CD4-positive, alpha-beta memory T cell (primary cell): Measurements from ENCODE around the gene TDG. TPM values are rescaled to one million over a fixed set of nuclear protein-coding genes. Genes with fewer than 3 reads are reported as not detected.

Source experiments
- CTCF ChIA-PET: fragments of 350-600 bp; sonication (Branson Sonifier 250); formaldehyde crosslinking; loops from one replicate; lab custom pipeline; 2021; ENCODE audit warnings: inconsistent platforms; ENCODE audit not compliant: partially characterized antibody; lab: Charles Lee
- POLR2A ChIA-PET: fragments of 350-600 bp; sonication (Branson Sonifier 250); formaldehyde crosslinking; loops from one replicate; lab custom pipeline; 2021; ENCODE audit not compliant: partially characterized antibody; lab: Charles Lee
- DNase-seq, 5 donors: peaks; one replicate each; pipeline versions ENCODE4 v3.0.0 to v3.0.0-alpha.2; 2020 to 2022; ENCODE audit warnings: mixed read lengths in 1 of 5
- H3K27ac ChIP-seq: one replicate; pipeline ENCODE4 v1.7.0; 2013; ENCODE audit warnings: low read depth, low read length
- H3K27me3 ChIP-seq: 2 replicates; pipeline ENCODE4 v1.7.0; 2013; ENCODE audit warnings: mild to moderate bottlenecking, low read length, moderate library complexity; ENCODE audit not compliant: insufficient read depth
- H3K36me3 ChIP-seq: 2 replicates; pipeline ENCODE4 v1.7.0; 2013; ENCODE audit warnings: mild to moderate bottlenecking, low read length, moderate library complexity; ENCODE audit not compliant: insufficient read depth
- H3K4me1 ChIP-seq: 2 replicates; pipeline ENCODE4 v1.7.0; 2013; ENCODE audit warnings: mild to moderate bottlenecking, low read length, moderate library complexity; ENCODE audit not compliant: insufficient read depth
- H3K4me3 ChIP-seq, 2 donors: one replicate each; pipeline ENCODE4 v1.7.0; 2013; ENCODE audit warnings: low read length in 2 of 2, mild to moderate bottlenecking in 1 of 2
- H3K9me3 ChIP-seq, 2 donors: one replicate each; pipeline ENCODE4 v1.7.0; 2013; ENCODE audit warnings: low read length in 2 of 2, control low read depth in 1 of 2; ENCODE audit not compliant: control insufficient read depth in 1 of 2
- H3K27ac Mint-ChIP-seq, 7 donors: one replicate each; pipeline ENCODE4 v1.8.0; 2020 to 2021; ENCODE audit warnings: mixed read lengths in 7 of 7, mild to moderate bottlenecking in 6 of 7, inconsistent platforms in 3 of 7, moderate library complexity in 3 of 7
- H3K27me3 Mint-ChIP-seq, 2 donors: one replicate each; pipeline ENCODE4 v1.8.0; 2020 to 2021; ENCODE audit warnings: mixed read lengths in 2 of 2
- H3K36me3 Mint-ChIP-seq, 2 donors: one replicate each; pipeline ENCODE4 v1.8.0; 2020 to 2021; ENCODE audit warnings: mixed read lengths in 2 of 2, inconsistent platforms in 1 of 2, mild to moderate bottlenecking in 1 of 2
- H3K4me1 Mint-ChIP-seq, 4 donors: one replicate each; pipeline ENCODE4 v1.8.0; 2020 to 2021; ENCODE audit warnings: mixed read lengths in 4 of 4, mild to moderate bottlenecking in 1 of 4
- H3K4me3 Mint-ChIP-seq, 8 donors: one replicate each; pipeline ENCODE4 v1.8.0; 2020 to 2021; ENCODE audit warnings: mixed read lengths in 8 of 8, mild to moderate bottlenecking in 7 of 8, moderate library complexity in 6 of 8, inconsistent platforms in 3 of 8
- H3K9me3 Mint-ChIP-seq, 8 donors: one replicate each; pipeline ENCODE4 v1.8.0; 2020 to 2021; ENCODE audit warnings: mixed read lengths in 8 of 8, mild to moderate bottlenecking in 5 of 8, inconsistent platforms in 3 of 8, moderate library complexity in 1 of 8
- intact Hi-C: fragments of 100-400 bp; cut with micrococcal nuclease; formaldehyde crosslinking; loops from one replicate; pipeline ENCODE4 v1.15.1; 2023
- polyA plus RNA-seq, 2 donors: library from polyadenylated mRNA; unstranded; fragments of 300-500 nt; fragmentation: Illumina TruSeq; gene quantifications; one replicate each; pipeline ENCODE4 v1.2.3, GENCODE V29; 2021
- total RNA-seq, 2 experiments: library from RNA; stranded (reverse); gene quantifications; one replicate each; pipeline ENCODE4 v1.2.3, GENCODE V29; 2021

The TDG gene
- total and polyA plus RNA-seq, 4 experiments from 2014 or later: 12.9 to 38.3 (median 27.2) TPM

- intact Hi-C loops: no loop called here
- no peaks in the 10 kb centered on the region for H3K36me3 ChIP-seq
- H3K27ac Mint-ChIP-seq: no peak overlapping the region
- ChIA-PET CTCF (interaction anchor here (1.3 kb wide), 1 partner anchor 20 kb away, joined by 4 read pairs; no protein-coding TSS in a partner anchor), POLR2A (no interaction called here)
- no peaks in the 10 kb centered on the region for H3K4me1 ChIP-seq
- H3K9me3 ChIP-seq: no peaks in the 10 kb centered on the region
- no peaks in the 10 kb centered on the region for H3K27me3 ChIP-seq
- H3K27ac ChIP-seq: no peak overlapping the region
- H3K9me3 Mint-ChIP-seq: no peaks in the 10 kb centered on the region
- H3K4me3 Mint-ChIP-seq: no peak overlapping the region
- H3K4me1 Mint-ChIP-seq: no peaks in the 10 kb centered on the region
- H3K4me3 ChIP-seq: no peak overlapping the region
- no peak for DNase-seq
- H3K36me3 Mint-ChIP-seq: no peaks in the 10 kb centered on the region
- peaks cover 14 to 17% of the 10 kb centered on the region in 2 donors for H3K27me3 Mint-ChIP-seq
Observed at GRCh38 chr12:103997286-103997900, 31.7 kb downstream of the TDG start.

GRCh38 chr12:103998976-103999375, 33.3 kb downstream of the TDG start:
- POLR2A ChIA-PET: no interaction called here
- H3K27me3 Mint-ChIP-seq: peaks cover 23 to 24% of the 10 kb centered on the region in 2 donors
- intact Hi-C loops: no loop called here
- Histone ChIP-seq H3K9me3 (no peaks in the 10 kb centered on the region), H3K27me3 (no peaks in the 10 kb centered on the region), H3K4me3 (no peak overlapping the region), H3K36me3 (no peaks in the 10 kb centered on the region), H3K4me1 (no peaks in the 10 kb centered on the region), H3K27ac (no peak overlapping the region)
- no peak for DNase-seq
- CTCF ChIA-PET: interaction anchor here (1.4 kb wide), 1 partner anchor 110 kb away, joined by 3 read pairs; no protein-coding TSS in a partner anchor
- H3K27ac Mint-ChIP-seq: no peak overlapping the region
- no peak overlapping the region for H3K4me3 Mint-ChIP-seq
- no peaks in the 10 kb centered on the region for H3K36me3 Mint-ChIP-seq
- H3K9me3 Mint-ChIP-seq: no peaks in the 10 kb centered on the region
- no peaks in the 10 kb centered on the region for H3K4me1 Mint-ChIP-seq

DNA sequence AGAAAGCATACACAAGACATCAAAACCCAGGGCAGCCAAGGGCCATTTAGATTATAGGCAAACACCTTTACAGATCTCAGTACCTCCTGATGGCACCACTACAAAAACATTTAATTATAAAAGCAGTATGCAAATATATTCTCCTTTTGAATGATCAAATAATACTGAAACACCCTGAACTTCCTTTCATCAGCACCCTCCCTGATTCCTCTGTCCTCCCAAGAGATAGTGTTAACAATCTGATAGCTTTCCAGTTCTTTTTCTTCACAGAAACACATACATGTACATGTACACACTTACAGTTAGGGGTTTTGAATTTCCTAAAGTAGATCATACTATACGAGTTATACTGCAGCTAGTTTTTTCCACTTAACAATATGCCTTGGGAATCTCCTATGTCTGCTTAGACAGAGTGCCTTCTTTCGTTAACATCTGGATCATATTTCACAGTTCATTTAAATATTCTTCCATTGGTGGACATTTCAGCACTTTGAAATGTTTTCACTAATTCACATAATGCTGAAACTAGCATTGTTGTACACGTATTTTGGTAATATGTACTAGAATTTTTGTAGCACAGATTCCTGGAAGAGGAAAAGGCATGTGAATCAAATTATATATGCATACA, 35.2 kb downstream of the TDG start:
- DNase-seq: no peak
- Histone ChIP-seq H3K27ac (no peak overlapping the region), H3K4me3 (no peak overlapping the region), H3K27me3 (no peaks in the 10 kb centered on the region), H3K36me3 (no peaks in the 10 kb centered on the region), H3K4me1 (no peaks in the 10 kb centered on the region), H3K9me3 (no peaks in the 10 kb centered on the region)
- H3K9me3 Mint-ChIP-seq: peaks cover 0 to 2% (median 0%) of the 10 kb centered on the region in 8 donors
- no peaks in the 10 kb centered on the region for H3K36me3 Mint-ChIP-seq
- POLR2A ChIA-PET: no interaction called here
- H3K4me3 Mint-ChIP-seq: no peak overlapping the region
- peaks cover 27 to 31% of the 10 kb centered on the region in 2 donors for H3K27me3 Mint-ChIP-seq
- intact Hi-C loops: no loop called here
- CTCF ChIA-PET: no interaction called here
- no peak overlapping the region for H3K27ac Mint-ChIP-seq
- H3K4me1 Mint-ChIP-seq: no peaks in the 10 kb centered on the region

- Histone ChIP-seq H3K4me1 (no peaks in the 10 kb centered on the region), H3K27ac (no peak overlapping the region), H3K4me3 (no peak overlapping the region), H3K36me3 (no peaks in the 10 kb centered on the region), H3K9me3 (no peaks in the 10 kb centered on the region), H3K27me3 (no peaks in the 10 kb centered on the region)
- Mint-ChIP-seq H3K27me3 (peaks cover 28 to 35% of the 10 kb centered on the region in 2 donors), H3K36me3 (no peaks in the 10 kb centered on the region), H3K27ac (no peak overlapping the region), H3K9me3 (peaks cover 0 to 4% (median 0%) of the 10 kb centered on the region in 8 donors), H3K4me1 (no peaks in the 10 kb centered on the region), H3K4me3 (no peak overlapping the region)
- ChIA-PET POLR2A (no interaction called here), CTCF (no interaction called here)
- DNase-seq: no peak
- intact Hi-C loops: no loop called here
Observed at GRCh38 chr12:104002686-104003085, 37.0 kb downstream of the TDG start.

GRCh38 chr12:104003596-104003995, 37.9 kb downstream of the TDG start:
- no peaks in the 10 kb centered on the region for H3K27me3 ChIP-seq
- Mint-ChIP-seq H3K27me3 (peaks cover 31 to 39% of the 10 kb centered on the region in 2 donors), H3K4me1 (no peaks in the 10 kb centered on the region), H3K36me3 (no peaks in the 10 kb centered on the region), H3K27ac (no peak overlapping the region), H3K9me3 (peaks cover 0 to 9% (median 5%) of the 10 kb centered on the region in 8 donors), H3K4me3 (no peak overlapping the region)
- H3K9me3 ChIP-seq: no peaks in the 10 kb centered on the region
- H3K27ac ChIP-seq: no peak overlapping the region
- no peak for DNase-seq
- no peaks in the 10 kb centered on the region for H3K4me1 ChIP-seq
- ChIA-PET POLR2A (no interaction called here), CTCF (no interaction called here)
- intact Hi-C loops: no loop called here
- H3K4me3 ChIP-seq: no peak overlapping the region
- no peaks in the 10 kb centered on the region for H3K36me3 ChIP-seq

DNA sequence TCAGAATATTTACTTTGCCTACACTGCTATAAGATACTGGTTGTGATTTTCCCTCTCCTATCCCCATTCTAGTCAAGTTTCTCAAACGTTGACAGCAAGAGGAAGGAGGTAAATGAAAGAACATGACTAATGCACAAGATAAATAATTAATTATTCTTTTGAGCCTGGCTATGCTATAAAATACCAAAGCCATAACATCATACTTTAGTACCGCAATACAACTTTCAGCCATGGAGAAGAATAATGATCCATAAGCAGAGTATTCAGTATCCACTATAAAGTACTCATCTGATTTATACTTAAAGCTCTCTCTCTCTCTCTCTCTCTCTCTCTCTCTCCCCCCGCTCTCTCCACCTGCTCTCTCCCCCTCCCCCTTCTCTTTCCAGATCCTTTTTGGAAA, 41.3 kb downstream of the TDG start:
- intact Hi-C loops: no loop called here
- Histone ChIP-seq H3K27ac (no peak overlapping the region), H3K4me1 (no peaks in the 10 kb centered on the region), H3K27me3 (no peaks in the 10 kb centered on the region), H3K4me3 (no peak overlapping the region), H3K36me3 (no peaks in the 10 kb centered on the region), H3K9me3 (no peaks in the 10 kb centered on the region)
- DNase-seq: no peak
- Mint-ChIP-seq H3K27me3 (peaks cover 28 to 33% of the 10 kb centered on the region in 2 donors), H3K9me3 (peaks cover 0 to 9% (median 5%) of the 10 kb centered on the region in 8 donors), H3K27ac (no peak overlapping the region), H3K4me3 (no peak overlapping the region), H3K4me1 (no peaks in the 10 kb centered on the region), H3K36me3 (no peaks in the 10 kb centered on the region)
- POLR2A ChIA-PET: no interaction called here
- CTCF ChIA-PET: no interaction called here

DNA sequence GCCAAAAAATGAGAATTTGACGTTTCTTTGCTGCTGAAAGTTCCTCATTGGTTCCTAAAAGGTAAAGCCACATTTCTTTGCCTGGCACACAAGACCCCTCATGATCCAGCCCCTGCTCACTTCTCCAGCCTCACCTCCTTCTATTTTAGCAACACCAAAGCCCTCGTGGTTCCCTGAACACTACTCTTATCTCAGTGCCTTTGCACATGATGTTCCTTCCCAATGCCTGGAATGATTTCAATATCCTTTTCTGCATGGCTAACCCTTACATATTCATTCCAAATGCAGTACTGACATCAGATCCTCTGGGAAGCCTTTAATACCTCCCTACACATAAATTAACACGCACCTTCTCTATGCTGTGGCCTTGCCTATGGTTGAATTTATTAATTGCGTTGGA, 44.4 kb downstream of the TDG start:
- Histone ChIP-seq H3K9me3 (no peaks in the 10 kb centered on the region), H3K27ac (no peak overlapping the region), H3K36me3 (no peaks in the 10 kb centered on the region), H3K4me1 (no peaks in the 10 kb centered on the region), H3K27me3 (no peaks in the 10 kb centered on the region), H3K4me3 (no peak overlapping the region)
- CTCF ChIA-PET: no interaction called here
- no peaks in the 10 kb centered on the region for H3K36me3 Mint-ChIP-seq
- intact Hi-C loops: no loop called here
- DNase-seq: no peak
- peak overlapping the region in 1 of 7 donors; percentile 10 for H3K27ac Mint-ChIP-seq
- POLR2A ChIA-PET: no interaction called here
- peaks cover 17 to 18% of the 10 kb centered on the region in 2 donors for H3K27me3 Mint-ChIP-seq
- no peak overlapping the region for H3K4me3 Mint-ChIP-seq
- peaks cover 0 to 9% (median 5%) of the 10 kb centered on the region in 8 donors for H3K9me3 Mint-ChIP-seq
- H3K4me1 Mint-ChIP-seq: no peaks in the 10 kb centered on the region
